ENCODE measurements around the gene PROZ. TPM values are rescaled to one million over a fixed set of nuclear protein-coding genes. Genes with fewer than 3 reads are reported as not detected.

The PROZ gene
- total RNA-seq, 1 experiment from 2014 or later = not detected

- DNase-seq (ENCODE audit: low read depth, low spot score) = no peak
- RAD21 ChIA-PET (ENCODE audit: low non-redundant PET in 1 of 2, low total read pairs in 2 of 2, uncharacterized antibody in 2 of 2, unreplicated experiment in 2 of 2) = no interaction called here
- BruUV-seq (replicated peaks) = no TSS peak
Measured at GRCh38 chr13:113138792-113139551, 19.5 kb upstream of the PROZ start.

More at GRCh38 chr13:113138792-113139551, 19.5 kb upstream of the PROZ start:
- H3K4me1 ChIP-seq (ENCODE audit: control insufficient read depth in 1 of 2, insufficient read depth in 2 of 2, low read length in 2 of 2) = no peaks in the 10 kb centered on the region
- H3K27me3 ChIP-seq (ENCODE audit: insufficient read depth, low read length) = no peaks in the 10 kb centered on the region
- H4K20me1 ChIP-seq (ENCODE audit: insufficient read depth) = no peaks in the 10 kb centered on the region
- intact Hi-C loops (cut with micrococcal nuclease) = no loop called here
- no peak overlapping the region for H3K4me3 ChIP-seq (replicated peaks in 1 of 2; ENCODE audit: low read depth in 1 of 2, low read length in 2 of 2)
- no peak overlapping the region for H3K27ac ChIP-seq (ENCODE audit: low read depth, low read length)
- ChIA-PET POLR2A (no interaction called here), CTCF (no interaction called here)
- no peaks in the 10 kb centered on the region for H3K9me2 ChIP-seq (ENCODE audit: insufficient read depth)
- TF ChIP-seq POLR2A (IDR thresholded peaks at IDR 0.05; ENCODE audit: borderline replicate concordance, extremely low read depth, insufficient read depth, insufficient read length) (no peak), EZH2 (IDR thresholded peaks at IDR 0.05) (no peak), ZFX (IDR thresholded peaks at IDR 0.05) (no peak), MAX (IDR thresholded peaks at IDR 0.05) (no peak), TCF7L2 (IDR thresholded peaks at IDR 0.05; ENCODE audit: borderline replicate concordance, extremely low read depth, insufficient read depth, insufficient read length) (no peak), YY1 (IDR thresholded peaks at IDR 0.05; ENCODE audit: extremely low read depth, insufficient replicate concordance, low read depth, low read length) (no peak), CTCF (IDR thresholded peaks at IDR 0.05 in 2 of 3, conservative IDR thresholded peaks at IDR 0.05 in 1 of 3; ENCODE audit: borderline replicate concordance in 1 of 3, insufficient read depth in 1 of 3, low read depth in 2 of 3, low read length in 2 of 3) (no peak), REST (IDR thresholded peaks at IDR 0.05; ENCODE audit: low read depth) (no peak), POLR2AphosphoS5 (IDR thresholded peaks at IDR 0.05; ENCODE audit: low read depth, low read length) (no peak), SIN3A (IDR thresholded peaks at IDR 0.05; ENCODE audit: low read depth) (no peak), FOSL1 (IDR thresholded peaks at IDR 0.05; ENCODE audit: low read depth) (no peak)
- H3K79me2 ChIP-seq (ENCODE audit: insufficient read depth, low read length) = no peaks in the 10 kb centered on the region
- H3K4me2 ChIP-seq (ENCODE audit: low read length) = no peak overlapping the region
- H3K9ac ChIP-seq (ENCODE audit: low read length) = no peak overlapping the region
- no peaks in the 10 kb centered on the region for H3K9me3 ChIP-seq (ENCODE audit: control insufficient read depth in 1 of 2, insufficient read depth in 1 of 2, low read depth in 1 of 2, low read length in 2 of 2)
- H3K36me3 ChIP-seq (ENCODE audit: control insufficient read depth in 1 of 2, insufficient read depth in 2 of 2, low read length in 2 of 2) = no peaks in the 10 kb centered on the region
- ATAC-seq = no peak
- H2AFZ ChIP-seq (ENCODE audit: low read depth, low read length, poor library complexity, severe bottlenecking) = no peak overlapping the region

Data from HCT116 (cell line).